HG03520 (cell line): ENCODE measurements around the gene P4HA2.

Experiments used
- ATAC-seq: cut with Tn5 transposase; IDR thresholded peaks from one replicate; pipeline ENCODE4 v1.9.1; 2021; ENCODE audit warnings: mild to moderate bottlenecking, moderate library complexity; ENCODE audit not compliant: unreplicated experiment

P4HA2 gene

GRCh38 chr5:132265336-132266030, 37.8 kb upstream of the P4HA2 start:
- ATAC-seq: no peak

GRCh38 chr5:132264546-132265335, 37.1 kb upstream of the P4HA2 start:
- ATAC-seq: no peak

- no peak for ATAC-seq
These were observed 36.1 kb upstream of the P4HA2 start for GRCh38 chr5:132263548-132264261.

GRCh38 chr5:132262882-132263547, 35.4 kb upstream of the P4HA2 start:
- no peak for ATAC-seq

- no peak for ATAC-seq
These were observed 34.5 kb upstream of the P4HA2 start for GRCh38 chr5:132261881-132262845.

GRCh38 chr5:132260714-132261551, 33.3 kb upstream of the P4HA2 start:
- ATAC-seq: no peak

GRCh38 chr5:132260051-132260450, 32.4 kb upstream of the P4HA2 start:
- ATAC-seq: no peak

GRCh38 chr5:132259069-132259851, 31.6 kb upstream of the P4HA2 start:
- no peak for ATAC-seq

GRCh38 chr5:132258102-132259068, 30.7 kb upstream of the P4HA2 start:
- no peak for ATAC-seq

- no peak for ATAC-seq
These were observed 29.8 kb upstream of the P4HA2 start, which contains the start of gene PDLIM4 for GRCh38 chr5:132257131-132258101. TSS of gene PDLIM4 (plus strand) at chr5:132257696. CDS start at chr5:132257735, 39 bp downstream.

GRCh38 chr5:132256783-132257130, 29.1 kb upstream of the P4HA2 start:
- ATAC-seq: no peak

GRCh38 chr5:132256086-132256782, 28.6 kb upstream of the P4HA2 start:
- ATAC-seq: no peak

- no peak for ATAC-seq
These were observed 26.8 kb upstream of the P4HA2 start for GRCh38 chr5:132254321-132254977.

- ATAC-seq: no peak
These were observed 26.0 kb upstream of the P4HA2 start for GRCh38 chr5:132253452-132254320.
